Renal cortical epithelial cell (primary cell): ENCODE results near the gene ZNF154. TPM values are rescaled to one million over a fixed set of nuclear protein-coding genes. Genes with fewer than 3 reads are reported as not detected.

ENCODE experiments used
- DNase-seq: peaks from one replicate; pipeline ENCODE4 v3.0.0-alpha.2; 2011; ENCODE audit warnings: low read depth
- total RNA-seq: library from RNA; depleted of rRNA; stranded (reverse); fragments of >200 nt; gene quantifications from 2 replicates; pipeline ENCODE4 v1.2.3, GENCODE V29; 2014

The ZNF154 gene
- total RNA-seq, 1 donor from 2014 or later = 4.2 TPM

DNA sequence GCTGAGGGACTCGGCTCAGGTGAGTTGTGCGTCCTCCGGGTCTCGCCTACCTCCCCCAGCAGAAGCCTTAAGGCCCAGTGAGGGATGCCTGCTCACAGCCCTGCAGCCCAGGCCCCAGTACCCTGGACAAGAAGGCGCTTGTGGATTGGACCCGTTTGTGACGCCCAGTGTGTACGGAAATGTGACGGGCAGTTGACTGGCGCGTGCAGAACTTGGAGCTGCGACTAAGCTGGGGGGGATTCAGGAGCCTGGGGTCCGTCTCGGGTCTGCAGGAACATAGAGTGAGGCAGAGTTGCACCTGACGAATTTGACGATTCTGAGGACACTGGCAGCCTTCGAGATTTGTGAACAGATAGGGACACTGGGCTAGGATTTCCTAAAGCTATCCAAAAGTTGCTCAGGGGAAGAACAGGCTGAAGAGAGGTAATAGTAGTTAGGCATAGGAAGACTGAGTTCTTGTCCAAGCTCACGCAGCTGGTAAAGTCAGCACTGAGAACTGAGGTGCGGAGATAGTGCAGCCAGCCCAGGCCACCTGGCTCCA, 26.7 kb downstream of the ZNF154 start:
- DNase-seq = no peak

DNA sequence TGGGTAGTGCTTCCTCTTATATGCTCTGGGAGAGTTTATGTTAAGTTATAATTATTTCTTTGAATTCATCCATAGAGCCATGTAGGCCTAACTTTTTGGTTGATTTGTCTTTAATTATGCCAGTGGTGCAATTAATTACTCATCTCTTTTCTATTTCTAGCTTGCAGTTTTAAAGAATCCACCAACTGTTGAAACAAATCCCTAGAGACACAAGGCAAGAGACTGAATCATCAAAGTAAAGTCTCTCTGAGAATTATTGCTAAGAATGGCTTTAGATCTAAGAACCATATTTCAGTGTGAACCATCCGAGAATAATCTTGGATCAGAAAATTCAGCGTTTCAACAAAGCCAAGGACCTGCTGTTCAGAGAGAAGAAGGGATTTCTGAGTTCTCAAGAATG, 33.1 kb downstream of the ZNF154 start:
- no peak for DNase-seq

GRCh38 chr19:57672466-57672865, 36.5 kb downstream of the ZNF154 start:
- DNase-seq = no peak

DNA sequence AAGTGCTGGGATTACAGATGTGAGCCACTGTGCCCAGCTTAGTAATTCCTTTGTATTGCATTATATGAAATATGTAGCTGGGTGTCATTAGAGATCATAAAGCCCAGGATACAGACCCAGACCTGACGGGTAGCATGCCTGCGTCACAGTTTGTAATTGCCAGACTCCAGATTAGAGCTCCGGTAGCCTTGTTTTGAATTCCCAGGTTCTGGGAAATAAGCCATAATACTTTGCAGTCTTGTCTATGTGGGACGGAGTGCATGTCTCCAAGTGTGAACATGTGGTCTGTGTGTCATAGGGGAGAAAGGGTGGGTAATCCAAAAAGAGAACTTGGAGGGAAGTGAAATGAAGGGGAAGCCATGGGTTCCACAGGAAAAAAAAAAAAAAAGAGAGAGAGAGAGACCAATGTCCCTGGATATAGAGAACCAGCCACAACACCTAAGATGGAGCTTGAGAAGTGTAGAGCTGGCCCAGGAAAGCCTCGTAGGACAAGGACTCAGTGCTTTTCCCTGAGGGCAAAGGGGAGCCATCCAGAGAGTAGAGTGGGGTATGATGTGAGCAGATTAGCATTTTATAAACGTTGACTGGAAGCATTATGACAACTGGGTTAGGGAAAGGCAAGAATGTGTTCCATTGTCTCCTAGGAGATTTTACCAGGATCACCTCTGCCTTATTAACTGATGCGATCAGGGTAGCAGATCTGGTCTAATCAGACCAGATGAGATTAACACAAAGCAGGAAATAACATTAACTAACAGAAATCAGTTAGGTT, 37.7 kb downstream of the ZNF154 start:
- no peak for DNase-seq

- DNase-seq = no peak
Measured at GRCh38 chr19:57668635-57669034, 40.4 kb downstream of the ZNF154 start, which contains the start of gene ZSCAN4. TSS of gene ZSCAN4 (plus strand) at chr19:57668935. CDS start at chr19:57676146, 7,211 bp downstream.

GRCh38 chr19:57667228-57667627, 41.8 kb downstream of the ZNF154 start:
- no peak for DNase-seq

GRCh38 chr19:57665261-57665806, 43.7 kb downstream of the ZNF154 start:
- DNase-seq = no peak

- DNase-seq = peak; percentile 6
Measured at GRCh38 chr19:57664269-57665127, 44.5 kb downstream of the ZNF154 start.

DNA sequence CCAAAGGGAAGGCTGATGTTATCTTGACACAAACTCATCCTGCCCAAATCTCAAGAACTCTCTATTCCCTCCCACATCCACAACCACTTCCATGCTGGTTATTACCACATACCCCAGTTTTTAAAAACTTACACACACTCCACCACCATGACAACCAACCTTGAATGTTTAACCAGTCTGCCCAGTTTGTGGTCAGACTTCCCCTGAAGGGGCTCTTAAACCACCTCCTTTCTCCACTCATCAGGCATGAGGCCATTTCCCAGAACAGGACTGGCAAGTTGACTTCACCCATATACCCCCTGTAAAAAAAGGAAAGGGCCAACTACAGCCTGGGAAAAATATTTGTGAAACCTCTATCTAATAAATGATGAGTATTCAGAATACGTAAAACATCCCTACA, 52.7 kb downstream of the ZNF154 start:
- DNase-seq = no peak

DNA sequence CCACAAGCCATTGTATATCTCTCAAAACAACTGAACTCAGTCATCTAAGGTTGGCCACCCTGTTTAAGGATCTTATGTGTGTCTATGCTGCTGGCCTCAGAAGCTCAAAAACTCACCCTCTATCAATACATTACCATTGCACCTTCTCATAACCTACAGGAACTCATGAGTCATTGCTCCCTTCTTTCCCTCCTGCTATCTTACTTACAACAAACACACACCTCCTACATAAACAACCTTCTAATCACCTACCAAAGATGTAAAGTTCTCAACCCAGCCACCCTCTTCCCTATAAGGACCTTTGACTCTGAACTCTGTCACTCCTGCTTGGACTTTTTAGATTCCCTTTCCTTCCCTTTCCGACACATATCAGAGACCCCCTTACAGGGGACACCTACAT, 53.6 kb downstream of the ZNF154 start:
- DNase-seq = no peak

- DNase-seq = no peak
Measured at GRCh38 chr19:57653689-57654088, 55.3 kb downstream of the ZNF154 start.

- no peak for DNase-seq
Measured at GRCh38 chr19:57651654-57651996, 57.4 kb downstream of the ZNF154 start.

- DNase-seq = no peak
Measured at GRCh38 chr19:57648331-57649003, 60.5 kb downstream of the ZNF154 start.

Other genes with a start within 250 kb of the ZNF154 start
- gene ZNF772, start 231.6 kb downstream of the ZNF154 start, total RNA-seq = 18.9 and 23.5 TPM in 2 replicates
- 6.3 and 10.2 TPM in 2 replicates for gene ZNF419, start 221.5 kb downstream of the ZNF154 start, total RNA-seq
- 18.9 and 22.1 TPM in 2 replicates for gene ZNF773, start 209.3 kb downstream of the ZNF154 start, total RNA-seq
- 7.5 and 9.2 TPM in 2 replicates for gene ZNF549, start 181.8 kb downstream of the ZNF154 start, total RNA-seq
- gene ZNF550, start 149.3 kb downstream of the ZNF154 start, total RNA-seq = 5.2 and 8.4 TPM in 2 replicates
- 4.3 and 6.4 TPM in 2 replicates for gene ZNF416, start 130.3 kb downstream of the ZNF154 start, total RNA-seq
- 5.0 and 8.3 TPM in 2 replicates for gene ZIK1, start 125.1 kb downstream of the ZNF154 start, total RNA-seq
- 3.8 and 11.8 TPM in 2 replicates for gene ZNF530, start 109.3 kb downstream of the ZNF154 start, total RNA-seq
- gene ZNF134, start 95.0 kb downstream of the ZNF154 start, total RNA-seq = 15.6 and 23.8 TPM in 2 replicates
- 7.8 and 17.2 TPM in 2 replicates for gene ZNF211, start 76.0 kb downstream of the ZNF154 start, total RNA-seq
- gene ZSCAN4, start 40.3 kb downstream of the ZNF154 start, total RNA-seq = not detected in 2 replicates
- gene ZNF551, start 27.2 kb downstream of the ZNF154 start, total RNA-seq = 6.8 and 8.6 TPM in 2 replicates
- 5.9 and 10.5 TPM in 2 replicates for gene ZNF671, start 18.4 kb upstream of the ZNF154 start, total RNA-seq
- 13.2 and 18.5 TPM in 2 replicates for gene ZNF776, start 37.6 kb upstream of the ZNF154 start, total RNA-seq
- 16.2 and 18.1 TPM in 2 replicates for gene ZNF586, start 60.5 kb upstream of the ZNF154 start, total RNA-seq
- gene ZNF552, start 105.7 kb upstream of the ZNF154 start, total RNA-seq = 11.8 and 17.7 TPM in 2 replicates
- gene ZNF587B, start 121.1 kb upstream of the ZNF154 start, total RNA-seq = 29.9 and 35.1 TPM in 2 replicates
- gene ZNF587, start 140.7 kb upstream of the ZNF154 start, total RNA-seq = 29.0 and 75.3 TPM in 2 replicates
- gene ZNF814, start 179.8 kb upstream of the ZNF154 start, total RNA-seq = 5.2 and 8.7 TPM in 2 replicates
- gene ZNF417, start 207.4 kb upstream of the ZNF154 start, total RNA-seq = 8.3 and 28.5 TPM in 2 replicates
- gene ZNF418, start 226.2 kb upstream of the ZNF154 start, total RNA-seq = 3.6 and 7.2 TPM in 2 replicates
- gene ZNF256, start 238.5 kb upstream of the ZNF154 start, total RNA-seq = 3.5 and 6.8 TPM in 2 replicates